Stimulated activated CD4-positive, alpha-beta T cell treated with anti-CD3 and anti-CD28 coated beads, Interleukin-4, amount 100 ng/mL, for 24 hours (primary cell): ENCODE results near the gene LRRC37B.
"Not testable (repeated sequence)": the region's sequence is repeated elsewhere in the genome, so short reads cannot be mapped to it uniquely, and the experiment has no call there.

ENCODE experiments used
- DNase-seq: peaks from one replicate; pipeline ENCODE4 v3.0.0-alpha.2; 2020

Gene LRRC37B

DNA sequence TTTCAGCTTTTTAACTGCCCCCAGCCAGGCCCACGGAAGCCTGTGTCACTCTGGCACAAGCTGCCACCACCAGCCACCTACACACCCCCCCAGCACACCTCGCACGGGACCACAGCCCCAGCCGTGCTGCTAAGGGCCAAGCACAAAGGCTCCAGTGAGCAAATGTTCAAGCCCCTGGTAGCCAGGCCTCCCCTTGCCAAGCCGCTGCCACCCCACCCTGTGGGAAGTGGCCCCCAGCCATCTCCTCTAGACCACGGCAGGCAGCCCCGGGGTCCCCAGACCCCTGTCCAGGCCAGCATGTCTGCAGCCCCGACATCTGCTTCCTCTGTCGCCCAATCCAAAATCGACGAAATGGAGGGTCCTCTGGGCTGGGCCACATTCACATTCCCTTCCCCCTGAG, 35.1 kb downstream of the LRRC37B start:
- DNase-seq, result not testable (repeated sequence)

DNA sequence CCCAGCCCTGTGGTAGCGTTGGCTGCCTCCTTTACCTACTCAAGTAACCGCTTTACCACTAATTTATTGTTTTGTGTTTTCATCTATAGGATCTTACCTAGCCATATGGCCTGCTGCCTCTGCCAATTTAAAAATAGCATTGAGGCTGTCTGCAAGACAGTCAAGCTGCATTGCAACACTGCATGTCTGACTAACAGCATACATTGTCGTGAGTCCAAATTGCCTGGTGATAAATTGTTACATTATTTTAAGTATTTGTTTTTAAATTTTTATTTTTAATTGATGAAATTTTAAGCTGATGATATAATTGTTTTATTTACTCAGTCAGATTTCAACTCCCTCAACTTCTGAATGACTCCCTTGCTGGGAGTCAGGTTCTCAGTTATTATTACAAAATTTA, 38.4 kb downstream of the LRRC37B start:
- not testable (repeated sequence) for DNase-seq

DNA sequence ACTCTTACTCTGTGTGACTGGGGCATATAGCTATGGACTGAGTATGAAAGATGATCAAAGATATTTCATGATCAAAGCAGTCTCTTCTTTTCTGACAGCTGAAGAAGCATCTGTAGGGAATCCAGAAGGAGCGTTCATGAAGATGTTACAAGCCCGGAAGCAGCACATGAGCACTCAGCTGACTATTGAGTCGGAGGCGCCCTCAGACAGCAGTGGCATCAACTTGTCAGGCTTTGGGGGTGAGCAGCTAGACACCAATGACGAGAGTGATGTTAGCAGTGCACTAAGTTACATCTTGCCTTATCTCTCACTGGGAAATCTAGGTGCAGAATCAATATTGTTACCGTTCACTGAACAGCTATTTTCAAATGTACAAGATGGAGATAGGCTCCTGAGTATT, 40.5 kb downstream of the LRRC37B start:
- not testable (repeated sequence) for DNase-seq

DNA sequence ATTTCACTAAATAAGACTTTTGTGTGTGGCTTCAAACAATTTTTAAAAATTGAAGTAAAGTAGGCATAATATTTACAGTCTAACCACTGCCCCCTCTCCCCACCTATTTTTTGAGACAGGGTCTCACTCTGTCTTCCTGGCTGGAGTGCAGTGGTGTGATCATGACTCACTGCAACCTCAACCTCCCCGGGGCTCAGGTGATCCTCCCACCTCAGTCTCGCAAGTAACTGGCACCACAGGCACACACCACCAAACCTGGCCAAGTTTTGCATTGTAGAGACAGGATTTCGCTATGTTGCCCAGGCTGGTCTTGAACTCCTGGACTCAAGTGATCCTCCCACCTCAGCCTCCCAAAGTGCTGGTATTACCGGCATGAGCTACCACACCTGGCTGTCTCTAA, 47.8 kb downstream of the LRRC37B start:
- DNase-seq, result not testable (repeated sequence)

DNA sequence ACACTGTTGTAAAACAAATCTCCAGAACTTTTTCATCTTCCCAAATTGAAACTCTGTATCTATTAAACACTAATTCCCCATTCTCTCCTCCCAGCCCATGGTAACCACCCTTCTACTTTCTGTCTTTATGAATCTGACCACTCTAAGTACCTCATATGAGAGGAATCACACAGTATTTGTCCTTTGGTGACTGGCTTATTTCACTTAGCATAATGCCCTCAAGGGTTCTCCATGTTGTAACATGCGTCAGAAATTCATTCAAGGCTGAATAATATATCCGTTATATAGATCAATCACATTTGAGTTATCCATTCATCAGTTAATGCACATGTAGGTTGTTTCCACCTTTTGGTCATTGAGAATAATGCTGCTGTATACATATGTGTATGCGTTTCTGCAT, 48.2 kb downstream of the LRRC37B start:
- DNase-seq, result not testable (repeated sequence)

DNA sequence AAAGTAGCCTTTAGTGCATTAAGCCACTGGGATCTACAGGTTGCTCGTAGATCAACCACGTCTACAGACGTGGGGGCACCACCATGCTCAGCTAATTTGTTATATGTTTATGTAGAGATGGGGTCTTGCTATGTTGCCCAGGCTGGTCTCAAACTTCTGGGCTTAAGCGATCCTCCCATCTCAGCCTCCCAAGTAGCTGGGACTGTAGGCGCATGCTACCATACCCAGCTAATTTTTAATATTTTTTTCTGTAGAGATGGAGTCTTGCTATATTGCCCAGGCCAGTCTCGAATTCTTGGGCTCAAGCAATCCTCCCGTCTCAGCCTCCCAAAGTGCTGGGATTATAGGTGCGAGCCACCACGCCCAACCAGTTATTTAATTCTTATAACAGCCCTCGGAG, 49.3 kb downstream of the LRRC37B start:
- DNase-seq, result not testable (repeated sequence)

DNA sequence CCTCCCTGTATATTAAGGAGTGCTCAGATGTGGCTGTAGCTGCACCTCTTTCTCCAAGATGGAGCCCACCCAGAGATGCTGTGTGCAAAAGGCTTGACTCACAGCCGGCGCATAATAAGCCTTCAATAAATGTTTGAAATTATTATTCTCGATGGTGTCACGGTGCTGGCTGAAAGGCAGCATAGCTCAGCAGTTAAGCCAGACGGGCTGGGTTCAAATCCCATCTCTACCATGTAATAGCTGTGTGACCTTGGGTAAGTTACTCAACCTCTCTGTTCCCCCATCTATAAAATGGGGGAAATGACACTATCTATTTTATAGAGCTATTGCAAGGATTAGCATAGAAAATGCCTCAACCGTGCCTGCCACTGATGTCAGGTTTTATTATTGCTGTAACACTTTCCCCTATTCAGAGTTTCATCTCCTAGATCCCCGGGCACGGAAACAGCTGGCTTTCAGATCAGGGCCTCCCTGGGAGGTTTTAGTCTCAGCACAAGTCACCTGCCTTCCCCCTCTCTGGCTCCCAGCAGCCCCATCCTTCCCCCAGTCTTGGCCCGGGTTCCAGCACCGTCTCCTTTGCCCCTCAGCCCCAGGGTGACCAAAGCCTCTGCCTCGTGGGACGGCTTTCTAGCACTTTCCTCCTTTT, 50.4 kb downstream of the LRRC37B start:
- not testable (repeated sequence) for DNase-seq

DNA sequence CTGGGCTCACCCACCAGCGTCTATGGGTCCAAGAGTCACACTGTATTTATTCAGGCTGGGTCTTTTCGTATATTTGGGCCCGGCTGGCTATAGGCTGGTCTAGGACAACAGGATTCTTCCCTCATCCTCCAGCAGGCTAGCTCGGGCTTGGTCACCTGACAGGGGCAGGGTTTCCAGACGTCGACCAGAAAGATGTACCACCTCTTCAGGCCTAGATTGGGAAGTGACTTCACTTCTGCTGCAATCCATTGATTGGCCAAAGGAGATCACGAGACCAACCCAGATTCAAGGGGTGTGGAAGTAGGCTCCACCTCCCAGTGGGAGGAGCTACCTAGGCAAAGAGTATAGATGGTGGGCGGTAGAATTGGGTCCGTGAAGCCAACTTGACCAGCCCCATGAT, 53.5 kb downstream of the LRRC37B start:
- DNase-seq, result not testable (repeated sequence)

DNA sequence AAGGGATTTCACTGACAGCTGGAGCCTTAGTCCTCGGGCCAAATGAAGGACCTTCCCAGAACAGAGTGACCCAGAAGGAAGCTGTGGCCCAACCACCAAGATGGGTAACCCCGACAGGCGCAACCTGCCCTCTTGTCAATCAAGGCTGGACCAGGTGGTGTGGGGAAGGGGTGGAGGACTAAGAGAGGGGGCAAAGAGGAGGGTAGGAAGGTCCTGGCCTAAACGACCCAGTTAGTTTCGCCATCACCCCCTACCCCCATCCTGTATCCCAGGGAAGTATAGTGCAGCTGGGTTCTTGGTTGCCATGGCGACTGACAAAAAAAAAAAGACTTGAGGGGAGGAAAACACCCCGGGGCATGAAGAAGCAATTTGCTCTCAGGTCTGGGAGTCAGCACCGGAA, 54.7 kb downstream of the LRRC37B start:
- DNase-seq, result not testable (repeated sequence)

DNA sequence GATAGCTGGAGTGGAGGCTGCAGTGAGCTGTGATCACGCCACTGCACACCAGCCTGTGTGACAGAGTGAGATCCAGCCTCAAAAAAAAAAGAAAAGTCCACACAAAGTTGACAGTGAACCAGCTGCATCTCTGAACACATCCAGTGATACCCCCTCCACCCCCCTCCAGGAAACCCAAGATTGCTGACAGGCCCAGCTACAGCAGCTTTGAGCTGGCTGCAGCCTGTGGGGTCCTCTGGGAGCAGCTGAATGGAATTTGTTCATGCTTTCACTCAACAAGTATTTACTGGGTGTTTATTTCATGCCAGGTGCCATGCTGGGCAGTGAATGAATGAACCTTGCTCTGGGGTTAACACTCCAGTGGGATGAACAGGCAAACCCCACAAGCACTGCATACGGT, 56.9 kb downstream of the LRRC37B start:
- DNase-seq, result not testable (repeated sequence)

DNA sequence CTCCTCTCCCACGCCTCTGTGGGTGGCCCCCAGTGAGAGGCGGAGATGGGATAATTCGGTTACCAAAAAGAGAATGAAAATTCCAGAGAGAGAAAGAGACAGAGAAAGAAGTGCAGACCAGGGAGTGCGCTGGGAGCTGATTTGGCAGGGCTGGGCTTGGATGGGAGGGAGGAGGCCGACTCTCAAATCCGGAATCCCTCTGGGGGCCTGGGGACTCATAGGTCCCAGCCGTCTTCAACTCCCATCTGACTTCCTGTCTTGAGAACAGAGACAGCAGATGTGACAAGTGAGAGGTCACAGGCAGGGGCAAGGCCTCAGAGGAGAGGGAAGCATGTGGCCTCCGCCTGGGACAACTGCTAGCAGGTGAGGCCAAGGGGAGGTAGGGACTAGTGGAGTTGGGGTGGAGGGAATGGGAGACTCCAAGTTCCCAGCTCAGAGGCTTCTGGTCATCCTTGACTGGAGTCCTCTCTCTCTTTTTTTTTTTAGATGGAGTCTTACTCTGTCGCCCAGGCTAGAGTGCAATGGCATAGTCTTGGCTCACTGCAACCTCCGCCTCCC, 59.0 kb downstream of the LRRC37B start:
- not testable (repeated sequence) for DNase-seq

DNA sequence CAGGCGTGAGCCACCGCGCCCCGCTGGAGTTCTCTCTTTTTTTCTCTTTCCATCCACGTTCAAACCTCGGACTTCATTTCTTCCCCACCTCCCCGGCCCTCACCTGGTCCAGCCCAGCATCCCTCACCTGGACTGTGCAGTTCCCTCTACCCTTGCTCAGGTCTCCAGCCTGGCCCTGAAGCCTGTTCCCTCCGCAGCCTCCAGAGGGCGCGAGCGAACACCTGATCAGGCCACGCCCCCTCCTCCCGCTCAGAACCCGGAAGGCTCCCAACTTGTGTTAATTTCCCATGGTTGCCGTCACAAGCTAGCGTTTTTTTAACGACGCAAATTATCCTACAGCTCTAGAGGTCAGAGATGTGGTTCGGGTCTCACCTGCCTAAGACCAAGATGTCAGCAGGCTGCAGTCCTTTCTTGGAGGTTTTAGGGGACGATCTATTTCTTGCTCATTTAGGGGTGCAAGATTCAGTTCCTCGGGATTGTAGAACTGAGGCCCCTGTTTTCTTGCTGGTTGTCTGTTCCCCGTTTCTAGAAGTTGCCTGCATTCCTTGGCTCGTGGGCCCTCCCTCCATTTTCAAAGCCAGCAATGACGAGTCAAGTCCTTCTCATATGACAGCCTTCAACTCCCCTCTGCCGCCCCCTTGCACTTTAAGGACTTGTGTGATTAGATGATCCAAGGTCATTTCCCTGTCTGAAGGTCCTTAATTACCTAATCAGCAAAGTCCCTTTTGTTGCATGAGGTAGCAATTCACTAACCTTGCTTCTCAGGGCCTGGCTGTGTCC, 59.9 kb downstream of the LRRC37B start:
- DNase-seq, result peak; percentile 62

DNA sequence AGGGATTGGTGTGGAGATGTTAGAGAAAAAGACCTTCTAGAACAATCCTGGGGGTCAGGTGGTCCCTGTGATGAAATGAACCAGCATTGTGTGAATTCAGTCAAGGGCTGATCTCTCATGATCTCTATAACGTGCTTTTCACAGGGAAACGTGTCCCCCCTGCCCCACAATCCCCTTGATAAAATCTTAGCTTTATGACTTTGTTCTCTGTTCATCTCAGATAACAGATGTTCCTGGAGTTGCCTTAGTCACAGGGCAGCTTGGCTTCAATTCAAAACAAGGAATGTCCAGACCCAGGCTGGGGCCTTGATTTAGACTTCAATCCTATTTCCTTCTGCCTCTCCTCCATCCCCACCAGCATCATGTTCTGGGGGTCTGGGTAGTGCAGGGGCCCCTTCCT, 61.9 kb downstream of the LRRC37B start:
- not testable (repeated sequence) for DNase-seq

DNA sequence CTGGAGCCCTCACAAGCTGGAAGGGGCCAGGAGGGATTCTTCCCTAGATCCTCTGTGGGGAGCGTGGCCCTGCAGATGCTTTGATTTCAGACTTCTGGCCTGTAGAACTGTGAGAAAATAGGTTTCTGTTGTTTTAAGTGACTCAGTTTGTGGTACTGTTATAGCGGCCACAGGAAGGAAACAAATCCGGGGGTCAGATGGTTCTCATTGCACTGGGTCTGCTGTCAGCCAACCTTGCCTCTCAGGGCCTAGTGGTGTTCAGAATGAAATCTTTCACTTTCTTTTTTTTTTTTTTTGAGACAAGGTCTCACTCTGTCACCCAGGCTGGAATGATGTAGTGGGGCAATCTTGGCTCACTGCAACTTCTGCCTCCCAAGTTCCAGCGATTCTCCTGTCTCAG, 64.8 kb downstream of the LRRC37B start:
- not testable (repeated sequence) for DNase-seq

DNA sequence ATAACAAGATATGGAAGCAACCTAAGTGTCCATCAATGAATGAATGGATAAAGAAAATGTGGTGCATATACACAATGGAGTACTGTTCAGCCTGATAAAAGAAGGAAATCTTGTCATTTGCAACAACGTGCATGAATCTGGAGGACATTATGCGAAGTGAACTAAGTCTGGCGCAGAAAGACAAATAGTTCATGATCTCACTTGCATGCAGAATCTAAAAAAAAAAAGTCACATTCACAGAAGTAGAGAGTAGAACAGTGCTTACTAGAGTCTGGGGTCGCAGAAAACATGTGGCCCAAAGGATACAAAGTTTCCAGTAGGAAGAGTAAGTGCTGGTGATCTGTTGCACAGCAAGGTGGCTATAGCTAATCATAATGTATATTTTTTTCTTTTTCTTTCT, 65.9 kb downstream of the LRRC37B start:
- not testable (repeated sequence) for DNase-seq

DNA sequence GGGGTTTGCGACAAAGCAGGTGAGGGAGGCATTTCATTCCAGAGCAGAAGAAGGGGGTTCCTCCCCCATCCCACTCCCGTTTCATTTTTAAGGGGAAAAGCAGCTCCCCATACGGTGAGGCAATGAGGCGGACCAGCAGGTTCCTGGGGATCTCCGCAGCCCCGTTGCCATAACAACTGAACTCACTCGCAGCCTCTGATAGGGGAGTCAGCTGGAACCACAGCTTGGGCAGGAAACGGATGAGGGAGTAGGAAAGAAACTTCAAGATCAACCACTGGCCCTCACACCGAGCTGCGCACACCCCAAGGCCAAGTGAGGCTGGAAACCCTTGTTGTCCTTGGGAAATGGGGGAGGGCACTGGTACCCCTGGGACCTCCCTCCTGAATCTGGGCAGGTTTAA, 72.6 kb downstream of the LRRC37B start:
- DNase-seq, result peak; percentile 69

DNA sequence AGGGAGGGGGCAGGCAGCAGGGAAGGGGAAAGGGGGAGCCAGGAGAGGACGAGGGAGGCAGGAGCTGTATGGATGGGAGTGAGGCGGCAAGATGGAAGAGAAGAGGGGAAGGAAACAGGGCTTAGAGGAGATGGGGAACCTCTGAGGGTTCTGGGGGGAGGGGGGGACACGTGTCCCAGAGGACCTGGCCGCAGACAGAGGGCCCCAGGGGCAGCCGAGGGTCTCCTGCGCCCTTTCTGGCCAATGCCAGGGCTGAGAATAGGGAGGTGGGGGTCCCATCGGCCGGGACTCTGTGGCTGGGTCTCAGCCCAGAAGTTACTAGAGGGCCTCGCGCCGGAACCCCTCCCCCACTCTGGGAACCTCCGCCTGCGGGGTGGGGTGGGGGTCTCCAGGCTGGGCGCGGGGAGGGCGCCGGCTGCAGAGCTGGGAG, 76.4 kb downstream of the LRRC37B start:
- not testable (repeated sequence) for DNase-seq

DNA sequence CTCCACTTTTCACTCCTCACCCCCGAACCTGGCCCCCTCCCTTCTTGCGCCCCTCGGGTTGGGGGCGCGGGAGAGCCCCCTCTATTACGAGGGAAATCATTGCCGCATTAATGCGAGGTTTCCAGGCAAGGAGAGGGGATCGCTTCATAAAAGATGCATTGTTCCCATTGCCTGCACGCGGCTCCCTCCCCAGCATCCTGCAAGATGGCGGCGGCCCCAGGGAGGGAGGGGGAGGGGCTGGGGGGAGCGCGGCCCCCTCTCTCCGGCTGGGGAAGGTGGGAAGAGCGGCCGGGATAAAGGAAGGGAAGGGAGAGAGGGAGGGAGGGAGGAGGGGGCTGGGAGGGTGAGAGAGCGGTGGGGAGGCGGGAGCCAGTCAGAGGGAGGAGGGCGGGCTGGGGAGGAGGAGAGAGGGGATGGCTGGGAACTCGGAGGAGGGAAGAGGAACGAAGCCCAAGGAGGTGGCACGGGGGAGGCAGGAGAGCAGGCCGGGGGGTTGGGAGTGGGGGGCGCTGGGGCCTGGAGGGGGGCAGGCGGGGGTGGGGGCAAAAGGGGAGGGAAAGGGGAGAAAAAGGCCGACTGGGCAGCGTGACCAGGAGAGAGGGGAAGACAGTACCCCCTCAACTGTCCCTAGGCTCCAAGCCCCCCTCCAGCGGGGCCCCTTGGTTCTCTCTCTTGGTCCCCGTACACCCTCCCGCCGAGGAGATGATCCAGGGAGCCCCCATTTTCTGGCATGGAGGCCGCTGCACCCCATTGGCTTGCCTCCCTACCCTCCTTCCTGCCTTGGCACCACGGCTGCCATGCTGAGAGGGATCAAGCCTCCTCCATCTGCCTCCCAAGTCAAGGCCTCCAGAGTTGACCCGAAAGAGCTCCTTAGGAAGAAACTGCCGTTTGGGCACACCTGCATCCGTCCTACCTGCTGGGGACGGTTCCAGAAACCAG, 77.1 kb downstream of the LRRC37B start:
- not testable (repeated sequence) for DNase-seq

DNA sequence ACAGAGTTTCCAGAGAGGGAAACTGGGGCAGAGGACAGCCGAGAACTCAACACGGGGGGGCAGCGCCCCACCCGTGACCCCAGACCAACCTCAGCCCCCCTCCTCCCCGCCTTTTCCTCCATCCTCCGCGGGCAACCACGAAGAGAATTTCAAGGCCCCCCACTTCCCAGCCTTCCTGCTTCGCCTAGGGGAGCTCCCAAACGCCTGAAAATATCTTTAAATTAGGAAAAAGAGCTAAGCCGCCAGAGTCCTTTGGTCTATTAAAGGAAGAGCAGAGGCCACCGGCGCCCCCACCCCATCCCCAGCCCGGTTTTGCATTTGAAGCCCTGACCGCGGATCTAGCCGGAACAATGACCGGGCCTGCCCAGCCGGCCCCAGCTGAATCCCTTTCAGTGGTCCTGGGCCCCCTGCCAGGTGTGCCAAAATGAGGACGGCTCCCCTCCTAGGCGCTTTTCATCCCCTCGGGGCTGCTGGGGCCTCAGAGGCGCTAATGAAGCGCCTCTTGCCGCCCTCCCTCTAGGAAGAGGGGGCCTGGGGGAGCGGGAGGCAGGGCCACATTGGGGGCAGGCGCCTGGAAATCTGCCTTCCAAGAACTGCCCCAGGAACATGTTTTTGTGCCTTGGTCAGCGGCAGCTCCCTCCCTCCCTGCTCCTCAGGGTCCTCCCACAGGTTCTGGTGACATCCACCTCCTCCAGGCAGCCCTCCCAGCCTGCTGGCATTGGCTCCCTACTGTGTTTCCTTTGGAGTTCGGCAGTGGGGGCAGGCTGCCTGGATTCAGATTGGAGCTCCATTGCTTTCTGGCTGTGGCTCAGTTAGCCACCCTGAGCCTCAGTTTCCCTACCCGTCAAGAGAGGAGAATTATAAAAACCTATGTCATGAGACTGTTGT, 78.0 kb downstream of the LRRC37B start:
- DNase-seq, result not testable (repeated sequence)

DNA sequence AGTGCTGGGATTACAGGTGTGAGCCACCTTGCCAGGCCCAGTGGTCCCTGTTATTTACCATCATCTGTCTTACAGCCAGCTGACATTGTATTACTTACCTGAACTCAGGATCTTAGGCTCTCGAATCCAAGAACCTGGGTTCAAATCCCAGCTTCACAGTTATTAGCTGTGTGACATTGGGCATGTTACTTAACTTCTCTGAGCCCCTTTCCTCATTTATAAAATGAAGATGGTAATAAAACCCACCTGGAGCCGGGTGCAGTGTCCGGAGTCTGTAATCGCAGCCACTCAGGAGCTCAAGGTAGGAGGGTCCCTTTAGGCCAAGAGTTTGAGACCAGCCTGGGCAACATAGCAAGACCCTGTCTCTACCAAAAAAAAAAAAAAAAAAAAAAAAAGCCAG, 79.7 kb downstream of the LRRC37B start:
- DNase-seq, result not testable (repeated sequence)

DNA sequence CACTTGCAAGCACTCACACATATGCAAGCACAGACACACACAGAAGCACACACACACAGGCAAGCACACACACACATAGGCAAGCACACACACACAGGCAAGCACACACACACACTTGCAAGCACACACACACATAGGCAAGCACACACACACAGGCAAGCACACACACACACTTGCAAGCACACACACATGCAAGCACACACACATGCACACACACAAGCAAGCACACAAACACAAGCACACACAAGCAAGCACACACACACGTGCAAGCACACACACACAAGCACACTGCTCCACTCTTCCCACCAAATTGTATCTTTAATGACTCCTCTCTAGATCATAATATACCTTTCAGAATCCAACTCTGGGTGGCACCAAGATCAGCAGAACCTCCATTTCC, 84.9 kb downstream of the LRRC37B start:
- DNase-seq, result not testable (repeated sequence)

DNA sequence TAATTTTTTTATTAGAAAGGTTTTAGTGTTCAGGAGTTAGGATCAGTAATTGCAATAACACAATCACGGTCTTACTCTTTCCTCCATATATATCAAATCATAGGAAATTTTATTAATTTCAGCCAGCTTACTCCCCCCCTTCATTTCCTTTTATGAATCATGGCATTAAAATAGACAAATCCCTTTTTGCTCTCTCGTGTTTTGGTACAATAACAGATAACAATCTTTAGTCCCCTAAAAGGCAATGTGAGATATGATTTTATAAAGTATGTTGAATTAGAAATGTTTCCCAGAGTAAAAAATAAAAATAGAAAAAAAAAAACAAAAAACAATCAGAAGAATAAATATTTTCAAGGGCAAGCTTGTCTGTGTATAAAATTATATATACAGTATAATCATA, 92.5 kb downstream of the LRRC37B start:
- DNase-seq, result no peak
